PC-3 (cell line): Measurements from ENCODE around the gene NIPAL3. TPM values are rescaled to one million over a fixed set of nuclear protein-coding genes. Genes with fewer than 3 reads are reported as not detected.

Experiments used
- ATAC-seq: fragments of 200-7000 bp; cut with Tn5 transposase; 2 replicates; pipeline ENCODE4 v1.9.1; 2020; ENCODE audit warnings: mild to moderate bottlenecking, moderate library complexity
- BruUV-seq: library from RNA; stranded (reverse); fragments of 400-500 nt; replicated peaks from 2 replicates; lab custom pipeline; 2021; lab: Mats Ljungman, UMichigan
- CTCF ChIA-PET: fragments of 300-600 bp; sonication (Branson Sonifier 250); formaldehyde crosslinking; loops from one replicate; lab custom pipeline; 2022; ENCODE audit warnings: antibody characterized with exemption; lab: Charles Lee
- POLR2A ChIA-PET: fragments of 300-600 bp; sonication (Branson Sonifier 250); formaldehyde crosslinking; loops from one replicate; lab custom pipeline; 2022; ENCODE audit warnings: antibody characterized with exemption; ENCODE audit not compliant: unreplicated experiment; lab: Charles Lee
- DNase-seq: peaks from one replicate; pipeline ENCODE4 v3.0.0-alpha.2; 2015
- H2AFZ ChIP-seq: fragments of 300-600 bp; sonication (generic); 2 replicates; pipeline ENCODE4 v1.6.0; 2016; ENCODE audit warnings: antibody characterized with exemption, low read length
- H3F3A ChIP-seq: fragments of 300-600 bp; sonication (generic); one replicate; pipeline ENCODE4 v1.6.0; 2017; ENCODE audit warnings: antibody characterized with exemption, low read length, control low read depth, mild to moderate bottlenecking; ENCODE audit not compliant: unreplicated experiment
- H3K27ac ChIP-seq: fragments of 300-600 bp; sonication (generic); 2 replicates; pipeline ENCODE4 v1.5.1; 2016; ENCODE audit warnings: mild to moderate bottlenecking, low read length
- H3K27me3 ChIP-seq: fragments of 300-600 bp; sonication (generic); 2 replicates; pipeline ENCODE4 v1.6.1; 2016; ENCODE audit warnings: low read length, mixed read lengths
- H3K36me3 ChIP-seq: fragments of 300-600 bp; sonication (generic); 2 replicates; pipeline ENCODE4 v1.6.1; 2016; ENCODE audit warnings: low read depth, mixed run types, low read length, mixed read lengths
- H3K4me1 ChIP-seq: fragments of 300-600 bp; sonication (generic); 2 replicates; pipeline ENCODE4 v1.5.1; 2016; ENCODE audit warnings: low read length; ENCODE audit not compliant: insufficient read depth
- H3K4me2 ChIP-seq: fragments of 300-600 bp; sonication (generic); 2 replicates; pipeline ENCODE4 v1.6.0; 2016; ENCODE audit warnings: low read length
- H3K4me3 ChIP-seq: fragments of 300-600 bp; sonication (generic); 2 replicates; pipeline ENCODE4 v1.5.1; 2016; ENCODE audit warnings: mild to moderate bottlenecking, low read length, mixed read lengths
- H3K79me2 ChIP-seq: fragments of 300-600 bp; sonication (generic); 2 replicates; pipeline ENCODE4 v1.6.1; 2017; ENCODE audit warnings: low read length, mixed read lengths
- H3K9ac ChIP-seq: fragments of 300-600 bp; sonication (generic); 2 replicates; pipeline ENCODE4 v1.6.0; 2016; ENCODE audit warnings: mild to moderate bottlenecking, low read length
- H3K9me2 ChIP-seq: fragments of 300-600 bp; sonication (generic); replicated peaks from 2 replicates; pipeline ENCODE4 v1.6.1; 2016; ENCODE audit warnings: mixed run types, low read length, mixed read lengths
- H3K9me3 ChIP-seq: fragments of 300-600 bp; sonication (generic); 2 replicates; pipeline ENCODE4 v1.6.1; 2016; ENCODE audit warnings: low read length, mixed read lengths
- H4K20me1 ChIP-seq: fragments of 300-600 bp; sonication (generic); 2 replicates; pipeline ENCODE4 v1.6.1; 2016; ENCODE audit warnings: low read length, mixed read lengths
- CTCF ChIP-seq: fragments of 300-600 bp; sonication (generic); conservative IDR thresholded peaks from 2 replicates; pipeline ENCODE4 v1.5.1; 2017; ENCODE audit warnings: antibody characterized with exemption, low read depth, mild to moderate bottlenecking, low read length
- EZH2 ChIP-seq: fragments of 300-600 bp; sonication (generic); IDR thresholded peaks from one replicate; pipeline ENCODE4 v1.6.1; 2017; ENCODE audit warnings: antibody characterized with exemption, mild to moderate bottlenecking, low read length; ENCODE audit not compliant: unreplicated experiment
- EZH2phosphoT487 ChIP-seq: fragments of 300-600 bp; sonication (generic); IDR thresholded peaks from 2 replicates; pipeline ENCODE4 v1.6.1; 2018; ENCODE audit warnings: mild to moderate bottlenecking, antibody characterized with exemption, low read length, borderline replicate concordance
- intact Hi-C: fragments of 100-400 bp; cut with micrococcal nuclease; formaldehyde crosslinking; loops from 2 replicates; pipeline ENCODE4 v1.9.0; 2023
- total RNA-seq: library from RNA; depleted of rRNA; stranded (reverse); fragments of >200 nt; gene quantifications from 2 replicates; pipeline ENCODE4 v1.2.3, GENCODE V29; 2014

Gene NIPAL3
- total RNA-seq, 1 experiment from 2014 or later: 35.2 TPM

GRCh38 chr1:24441480-24441879, 25.9 kb downstream of the NIPAL3 start:
- Histone ChIP-seq H3K27ac (no peak overlapping the region), H4K20me1 (no peaks in the 10 kb centered on the region), H3K9ac (no peak overlapping the region), H3K27me3 (no peaks in the 10 kb centered on the region), H3K9me3 (no peaks in the 10 kb centered on the region), H3K4me2 (no peak overlapping the region), H3K4me1 (peaks cover 12% of the 10 kb centered on the region), H2AFZ (no peak overlapping the region), H3K36me3 (peaks cover 15% of the 10 kb centered on the region; the same call in 1 of the 2 replicates), H3K9me2 (no peaks in the 10 kb centered on the region), H3F3A (no peaks in the 10 kb centered on the region), H3K79me2 (no peaks in the 10 kb centered on the region), H3K4me3 (no peak overlapping the region)
- no peak for DNase-seq
- intact Hi-C loops: no loop called here
- ChIA-PET POLR2A (no interaction called here), CTCF (no interaction called here)
- BruUV-seq: no TSS peak
- no peak for ATAC-seq
- TF ChIP-seq CTCF: no peak
- TF ChIP-seq EZH2: no peak
- TF ChIP-seq EZH2phosphoT487: no peak

- Histone ChIP-seq H3K4me3 (no peak overlapping the region), H3K9me3 (no peaks in the 10 kb centered on the region), H3K27ac (no peak overlapping the region), H3K4me1 (peaks cover 12% of the 10 kb centered on the region), H3K79me2 (no peaks in the 10 kb centered on the region), H3K4me2 (no peak overlapping the region), H3K27me3 (no peaks in the 10 kb centered on the region), H3K9me2 (no peaks in the 10 kb centered on the region), H3K36me3 (peaks cover 15% of the 10 kb centered on the region; the same call in 1 of the 2 replicates), H2AFZ (no peak overlapping the region), H3F3A (no peaks in the 10 kb centered on the region), H4K20me1 (no peaks in the 10 kb centered on the region), H3K9ac (no peak overlapping the region)
- POLR2A ChIA-PET: no interaction called here
- intact Hi-C loops: no loop called here
- TF ChIP-seq EZH2phosphoT487 (no peak), EZH2 (no peak), CTCF (no peak)
- ATAC-seq (no peak), DNase-seq (no peak)
- no TSS peak for BruUV-seq
- CTCF ChIA-PET: no interaction called here
Measured at GRCh38 chr1:24441996-24442668, 26.5 kb downstream of the NIPAL3 start.

- H3K4me1 ChIP-seq: peaks cover 7% of the 10 kb centered on the region; the same call in 1 of the 2 replicates
- H3K36me3 ChIP-seq: peaks cover 15% of the 10 kb centered on the region; the same call in 1 of the 2 replicates
- no peak overlapping the region for H3K4me2 ChIP-seq
- H3K27ac ChIP-seq: no peak overlapping the region
- H3K79me2 ChIP-seq: no peaks in the 10 kb centered on the region
- no peaks in the 10 kb centered on the region for H3K9me3 ChIP-seq
- no peaks in the 10 kb centered on the region for H3K9me2 ChIP-seq
- no TSS peak for BruUV-seq
- H4K20me1 ChIP-seq: no peaks in the 10 kb centered on the region
- TF ChIP-seq CTCF: no peak
- no peak for TF ChIP-seq EZH2phosphoT487
- no peak for TF ChIP-seq EZH2
- CTCF ChIA-PET: no interaction called here
- POLR2A ChIA-PET: no interaction called here
- ATAC-seq: no peak
- no peak overlapping the region for H3K4me3 ChIP-seq
- DNase-seq: no peak
- H3F3A ChIP-seq: no peaks in the 10 kb centered on the region
- no peaks in the 10 kb centered on the region for H3K27me3 ChIP-seq
- no peak overlapping the region for H3K9ac ChIP-seq
- intact Hi-C loops: no loop called here
- no peak overlapping the region for H2AFZ ChIP-seq
Measured at GRCh38 chr1:24442764-24443163, 27.2 kb downstream of the NIPAL3 start.
